Left ventricle myocardium inferior (tissue), 1 donor: ENCODE results near the gene CNTN1. TPM values are rescaled to one million over a fixed set of nuclear protein-coding genes. Genes with fewer than 3 reads are reported as not detected.
"Not testable (repeated sequence)": the region's sequence is repeated elsewhere in the genome, so short reads cannot be mapped to it uniquely, and the experiment has no call there.

ENCODE experiments used
- DNase-seq: peaks from one replicate; pipeline ENCODE4 v3.0.0-alpha.2; 2020
- H3K27ac ChIP-seq: fragments of 200-600 bp; replicated peaks from 2 replicates; pipeline ENCODE4 v1.8.0; 2021
- H3K27me3 ChIP-seq: fragments of 200-600 bp; 2 replicates; pipeline ENCODE4 v1.8.0; 2021; ENCODE audit warnings: low read depth
- H3K36me3 ChIP-seq: fragments of 200-600 bp; 2 replicates; pipeline ENCODE4 v1.8.0; 2021
- H3K4me1 ChIP-seq: fragments of 200-600 bp; 2 replicates; pipeline ENCODE4 v1.8.0; 2021
- H3K4me3 ChIP-seq: fragments of 200-600 bp; 2 replicates; pipeline ENCODE4 v1.8.0; 2021; ENCODE audit warnings: mild to moderate bottlenecking, moderate library complexity
- H3K9me3 ChIP-seq: fragments of 200-600 bp; replicated peaks from 2 replicates; pipeline ENCODE4 v1.8.0; 2021
- intact Hi-C: fragments of 100-400 bp; cut with micrococcal nuclease; formaldehyde crosslinking; loops from one replicate; pipeline ENCODE4 v1.11.0; 2022
- total RNA-seq: library from RNA; stranded (reverse); fragmentation: NEBNext Ultra II Directional; extraction: Animal tissue kit (Norgen Biotek cat#: 25700); gene quantifications from one replicate; pipeline ENCODE4 v1.2.1, GENCODE V29; 2021
- TF ChIP-seq, protein P1 (sequence below): fragments of 200-600 bp; IDR thresholded peaks from 2 replicates; pipeline ENCODE4 v1.8.0; 2021; ENCODE audit warnings: antibody characterized with exemption, mild to moderate bottlenecking, borderline replicate concordance
- donor health status: DM: no; HTN: yes; CAD: no; lungs with severe emphysema.

The CNTN1 gene
- total RNA-seq, 1 donor from 2014 or later, result 0.11 TPM

DNA sequence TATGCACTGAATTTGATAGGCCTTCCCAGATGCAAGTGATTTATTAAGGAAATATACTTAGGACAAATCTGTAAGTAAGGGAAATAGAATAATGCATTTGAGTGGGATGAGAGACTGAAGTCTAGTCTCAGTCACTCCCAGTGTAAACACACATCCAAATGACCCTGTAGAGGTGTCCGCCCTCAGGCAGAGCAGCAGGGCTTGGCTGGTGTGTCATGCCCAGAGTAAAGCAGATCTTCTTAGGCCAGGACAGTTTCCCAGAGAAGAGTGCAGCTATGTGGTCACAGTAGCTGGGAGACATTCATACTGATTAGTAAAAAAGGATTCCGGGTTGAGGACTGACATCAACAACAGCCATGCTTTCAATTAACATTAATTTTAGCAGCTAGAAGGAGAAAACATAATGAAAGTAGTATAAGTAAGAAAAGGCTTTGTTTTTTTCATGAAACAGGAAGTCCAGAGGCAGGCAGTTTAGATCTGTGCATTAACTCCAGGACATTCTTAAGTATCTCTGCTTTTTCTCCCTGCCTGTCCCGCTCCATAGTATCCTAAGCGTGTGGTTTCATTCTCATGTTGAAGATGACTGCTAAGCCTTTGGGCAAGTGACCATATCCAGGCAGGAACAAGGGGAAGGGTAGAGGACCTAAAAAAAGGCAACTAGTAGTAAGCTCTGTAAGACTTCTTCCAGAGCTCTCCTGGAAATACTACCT, 35.7 kb downstream of the CNTN1 start:
- Histone ChIP-seq H3K9me3 (no peaks in the 10 kb centered on the region), H3K27ac (no peak overlapping the region), H3K4me1 (no peaks in the 10 kb centered on the region), H3K36me3 (no peaks in the 10 kb centered on the region), H3K27me3 (no peaks in the 10 kb centered on the region), H3K4me3 (no peak overlapping the region)
- intact Hi-C loops, result no loop called here
- no peak for DNase-seq
- TF ChIP-seq, protein P1, sequence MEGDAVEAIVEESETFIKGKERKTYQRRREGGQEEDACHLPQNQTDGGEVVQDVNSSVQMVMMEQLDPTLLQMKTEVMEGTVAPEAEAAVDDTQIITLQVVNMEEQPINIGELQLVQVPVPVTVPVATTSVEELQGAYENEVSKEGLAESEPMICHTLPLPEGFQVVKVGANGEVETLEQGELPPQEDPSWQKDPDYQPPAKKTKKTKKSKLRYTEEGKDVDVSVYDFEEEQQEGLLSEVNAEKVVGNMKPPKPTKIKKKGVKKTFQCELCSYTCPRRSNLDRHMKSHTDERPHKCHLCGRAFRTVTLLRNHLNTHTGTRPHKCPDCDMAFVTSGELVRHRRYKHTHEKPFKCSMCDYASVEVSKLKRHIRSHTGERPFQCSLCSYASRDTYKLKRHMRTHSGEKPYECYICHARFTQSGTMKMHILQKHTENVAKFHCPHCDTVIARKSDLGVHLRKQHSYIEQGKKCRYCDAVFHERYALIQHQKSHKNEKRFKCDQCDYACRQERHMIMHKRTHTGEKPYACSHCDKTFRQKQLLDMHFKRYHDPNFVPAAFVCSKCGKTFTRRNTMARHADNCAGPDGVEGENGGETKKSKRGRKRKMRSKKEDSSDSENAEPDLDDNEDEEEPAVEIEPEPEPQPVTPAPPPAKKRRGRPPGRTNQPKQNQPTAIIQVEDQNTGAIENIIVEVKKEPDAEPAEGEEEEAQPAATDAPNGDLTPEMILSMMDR, result no peak

DNA sequence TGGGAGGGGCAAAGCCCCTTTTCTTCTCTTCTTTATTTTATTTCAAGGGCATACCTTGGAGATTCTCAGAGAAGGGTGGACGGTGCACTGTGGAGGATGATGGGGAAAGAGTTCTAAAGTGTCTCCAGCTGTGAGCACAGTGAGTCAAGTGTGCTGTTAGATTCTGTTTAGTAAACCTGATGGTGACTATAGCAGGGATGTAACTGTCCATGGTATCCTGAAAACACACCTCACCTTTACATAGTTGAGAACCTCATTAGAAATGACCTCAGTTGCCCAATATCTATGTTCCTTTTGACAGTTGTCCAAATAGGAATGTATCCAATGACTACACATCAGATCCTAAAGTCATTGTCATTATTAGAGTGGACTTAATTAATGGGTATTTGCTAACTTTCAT, 38.0 kb downstream of the CNTN1 start:
- TF ChIP-seq, protein P1, result no peak
- DNase-seq, result no peak
- intact Hi-C loops, result no loop called here
- H3K4me3 ChIP-seq, result no peak overlapping the region
- no peaks in the 10 kb centered on the region for H3K4me1 ChIP-seq
- no peaks in the 10 kb centered on the region for H3K36me3 ChIP-seq
- H3K27ac ChIP-seq, result no peak overlapping the region
- H3K9me3 ChIP-seq, result no peaks in the 10 kb centered on the region
- H3K27me3 ChIP-seq, result no peaks in the 10 kb centered on the region

DNA sequence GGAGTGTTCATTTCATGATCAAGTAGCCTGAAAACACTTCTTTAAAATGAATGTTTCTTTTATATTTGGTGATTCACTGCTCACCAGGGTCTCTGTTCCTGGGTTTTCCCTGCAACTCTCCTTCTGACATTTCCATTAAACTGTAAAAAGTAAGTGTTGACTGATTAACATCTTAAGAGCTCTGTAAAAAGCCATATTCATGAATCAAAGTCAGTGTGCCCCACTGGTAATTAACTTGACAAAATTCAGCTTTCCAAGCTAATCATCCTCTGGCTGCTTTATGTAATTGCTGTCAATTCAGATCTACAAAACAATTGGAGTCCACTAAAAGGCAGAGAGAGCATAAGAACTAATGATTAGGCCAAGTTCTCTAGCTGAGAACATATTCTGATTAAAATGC, 41.6 kb downstream of the CNTN1 start:
- H3K36me3 ChIP-seq, result no peaks in the 10 kb centered on the region
- TF ChIP-seq, protein P1, result no peak
- no peak overlapping the region for H3K27ac ChIP-seq
- intact Hi-C loops, result no loop called here
- H3K4me1 ChIP-seq, result no peaks in the 10 kb centered on the region
- H3K27me3 ChIP-seq, result no peaks in the 10 kb centered on the region
- no peak for DNase-seq
- H3K4me3 ChIP-seq, result no peak overlapping the region
- no peaks in the 10 kb centered on the region for H3K9me3 ChIP-seq

DNA sequence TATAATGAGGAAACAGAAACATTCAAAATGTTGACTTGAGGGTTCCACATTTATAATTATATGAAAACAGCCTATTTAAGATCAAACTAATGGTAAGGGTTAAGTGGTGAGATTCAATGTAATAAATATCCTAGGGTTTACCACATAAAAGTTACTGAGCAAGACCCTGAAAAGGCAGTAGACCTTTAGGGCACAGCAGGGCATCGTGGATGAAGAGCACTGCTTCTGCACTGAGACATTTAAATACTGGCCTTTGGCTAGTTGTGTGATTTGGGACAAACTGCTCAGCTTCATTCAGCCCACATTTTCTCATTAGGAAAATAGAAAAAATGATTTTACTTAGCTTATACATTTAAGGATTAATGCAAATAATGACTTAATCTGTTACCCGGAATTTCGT, 42.0 kb downstream of the CNTN1 start:
- intact Hi-C loops, result no loop called here
- Histone ChIP-seq H3K9me3 (no peaks in the 10 kb centered on the region), H3K4me3 (no peak overlapping the region), H3K27ac (no peak overlapping the region), H3K27me3 (no peaks in the 10 kb centered on the region), H3K36me3 (no peaks in the 10 kb centered on the region), H3K4me1 (no peaks in the 10 kb centered on the region)
- DNase-seq, result no peak
- TF ChIP-seq, protein P1, result no peak

DNA sequence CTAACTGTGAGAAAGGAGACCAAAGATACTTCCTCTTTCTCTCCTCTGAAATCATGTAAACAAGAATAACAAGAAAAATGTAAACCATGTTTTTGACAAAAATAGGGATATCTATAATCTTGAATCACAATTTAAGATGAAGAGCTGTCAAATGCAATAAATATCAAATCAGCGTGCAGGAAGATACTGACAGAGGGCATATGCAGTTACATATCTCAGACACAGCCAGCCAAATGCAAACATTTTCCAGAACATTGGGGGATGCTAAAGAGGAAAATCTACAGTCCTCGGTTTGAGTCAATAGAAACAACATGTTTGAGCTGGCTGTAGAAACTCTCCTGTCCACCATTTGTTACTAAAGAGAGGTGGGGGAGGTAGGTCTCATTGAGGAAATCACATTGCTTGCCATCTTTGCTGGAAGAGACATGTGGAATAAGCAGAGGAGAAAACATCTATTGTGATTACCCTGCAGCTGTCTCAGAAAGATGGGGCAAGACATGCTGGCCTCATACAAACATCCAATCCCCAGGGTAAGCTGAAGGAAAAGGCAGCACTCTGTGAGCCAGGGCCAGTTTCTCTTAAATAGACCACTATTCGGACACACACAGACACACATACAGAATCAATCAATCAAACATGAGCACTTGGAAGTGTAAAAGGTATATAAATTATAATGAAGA, 43.5 kb downstream of the CNTN1 start:
- intact Hi-C loops, result no loop called here
- H3K4me1 ChIP-seq, result no peaks in the 10 kb centered on the region
- no peak overlapping the region for H3K27ac ChIP-seq
- H3K27me3 ChIP-seq, result no peaks in the 10 kb centered on the region
- DNase-seq, result no peak
- H3K36me3 ChIP-seq, result no peaks in the 10 kb centered on the region
- no peak overlapping the region for H3K4me3 ChIP-seq
- TF ChIP-seq, protein P1, result no peak
- no peaks in the 10 kb centered on the region for H3K9me3 ChIP-seq

DNA sequence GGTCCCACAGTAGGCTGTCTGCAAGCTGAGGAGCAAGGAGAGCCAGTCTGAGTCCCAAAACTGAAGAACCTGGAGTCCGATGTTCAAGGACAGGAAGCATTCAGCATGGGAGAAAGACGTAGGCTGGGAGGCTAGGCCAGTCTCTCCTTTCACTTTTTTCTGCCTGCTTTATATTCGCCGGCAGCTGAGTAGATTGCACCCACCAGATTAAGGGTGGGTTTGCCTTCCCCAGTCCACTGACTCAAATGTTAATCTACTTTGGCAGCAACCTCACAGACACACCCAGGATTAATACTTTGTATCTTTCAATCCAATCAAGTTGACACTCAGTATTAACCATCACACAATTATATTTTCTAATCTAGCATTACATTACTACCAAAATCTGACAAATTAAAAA, 45.2 kb downstream of the CNTN1 start:
- intact Hi-C loops, H3K4me1 ChIP-seq, H3K9me3 ChIP-seq, H3K36me3 ChIP-seq, H3K4me3 ChIP-seq, H3K27me3 ChIP-seq, DNase-seq, H3K27ac ChIP-seq: not testable (repeated sequence)
